Muscle of back (tissue), 11 donors: Measurements from ENCODE around the gene SSTR3. TPM values are rescaled to one million over a fixed set of nuclear protein-coding genes. Genes with fewer than 3 reads are reported as not detected.
"Not testable (repeated sequence)": the region's sequence is repeated elsewhere in the genome, so short reads cannot be mapped to it uniquely, and the experiment has no call there.

Source experiments
- DNase-seq, 3 donors: peaks; one replicate each; pipeline versions ENCODE4 v3.0.0 to v3.0.0-alpha.2; 2013
- polyA plus RNA-seq, 10 donors: library from polyadenylated mRNA; unstranded; fragments of 120-200 nt; gene quantifications; one replicate each; pipeline ENCODE4 v1.2.1, GENCODE V29; 2013; ENCODE audit not compliant: insufficient read length in 10 of 10

SSTR3 gene
- polyA plus RNA-seq, 10 donors = 0.09 to 0.15 (median 0.13) TPM; not detected in 6

DNA sequence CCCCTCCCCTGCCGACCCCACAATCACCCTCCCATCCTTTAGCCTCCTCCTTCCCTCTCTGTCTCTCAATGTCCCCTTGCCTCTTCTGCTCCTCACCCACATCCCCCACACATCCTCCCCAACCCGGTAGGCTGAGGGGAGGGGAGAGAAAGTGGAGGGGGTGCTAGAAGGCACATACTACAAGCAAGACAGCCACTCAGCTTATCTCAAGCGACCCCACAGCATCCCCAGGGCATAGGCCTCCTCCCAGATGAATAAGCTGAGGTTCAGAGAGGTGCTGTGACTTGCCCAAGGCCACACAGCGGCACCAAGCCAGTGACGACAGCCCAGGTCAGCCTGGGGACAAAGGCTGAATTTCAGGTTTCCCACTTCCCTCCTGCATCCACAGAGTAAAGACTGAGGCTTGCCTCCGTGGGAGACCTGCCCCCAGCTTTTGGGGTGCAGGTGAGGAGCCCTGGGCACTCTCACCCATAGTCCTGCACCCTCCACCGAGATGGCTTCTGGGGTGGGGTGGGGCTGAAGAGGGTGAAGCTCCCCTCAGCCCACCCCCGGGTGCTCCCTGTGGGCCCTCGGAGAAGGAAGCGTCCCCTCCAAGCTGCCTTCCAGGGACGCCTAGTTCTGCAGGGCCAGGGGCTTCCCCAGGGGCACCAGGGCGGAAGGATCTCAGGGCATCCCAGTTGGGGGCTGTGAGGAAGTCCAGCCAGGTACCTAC lies 31.3 kb upstream of the SSTR3 start:
- no peak for DNase-seq

- peak in 1 of 3 donors; percentile 39 for DNase-seq
These were observed 30.2 kb upstream of the SSTR3 start for GRCh38 chr22:37242395-37242918.

DNA sequence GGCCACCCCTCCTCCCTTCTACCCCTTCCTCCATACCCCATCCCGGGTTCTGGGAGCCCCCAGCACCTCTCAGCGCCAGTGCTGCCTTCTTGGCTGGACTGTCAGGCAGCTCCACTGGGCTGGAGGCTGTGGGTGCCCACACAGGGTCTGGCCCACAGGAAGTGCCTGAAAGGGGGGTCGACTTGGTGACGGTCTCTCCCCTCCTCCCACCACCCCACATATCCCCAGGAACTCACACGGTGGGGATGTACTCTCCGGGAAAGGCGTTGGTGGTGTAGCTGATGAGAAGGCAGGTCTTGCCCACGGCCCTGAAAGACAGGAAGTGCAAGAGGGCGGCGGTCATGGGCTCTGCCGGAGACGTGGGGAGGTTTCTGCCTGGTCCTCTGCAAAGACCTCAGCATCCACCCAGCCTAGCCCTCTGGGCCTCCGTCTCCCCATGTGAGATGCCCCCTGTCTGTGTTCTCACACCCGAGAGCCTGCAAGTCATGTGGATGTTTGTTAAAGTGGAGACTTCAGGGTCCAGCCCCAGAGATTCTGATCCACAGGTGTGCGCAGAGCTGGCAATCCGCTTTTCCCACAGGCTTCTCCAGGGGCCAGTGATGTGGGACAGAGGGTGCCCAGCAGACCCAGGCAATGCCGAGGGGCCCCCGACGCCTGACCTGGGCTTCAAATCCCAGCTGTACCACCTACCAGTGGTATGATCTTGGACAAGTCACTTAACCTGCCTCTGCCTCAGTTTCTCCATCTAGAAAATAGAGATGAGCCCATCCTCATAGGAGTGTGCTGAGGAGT lies 29.3 kb upstream of the SSTR3 start:
- DNase-seq = no peak

DNA sequence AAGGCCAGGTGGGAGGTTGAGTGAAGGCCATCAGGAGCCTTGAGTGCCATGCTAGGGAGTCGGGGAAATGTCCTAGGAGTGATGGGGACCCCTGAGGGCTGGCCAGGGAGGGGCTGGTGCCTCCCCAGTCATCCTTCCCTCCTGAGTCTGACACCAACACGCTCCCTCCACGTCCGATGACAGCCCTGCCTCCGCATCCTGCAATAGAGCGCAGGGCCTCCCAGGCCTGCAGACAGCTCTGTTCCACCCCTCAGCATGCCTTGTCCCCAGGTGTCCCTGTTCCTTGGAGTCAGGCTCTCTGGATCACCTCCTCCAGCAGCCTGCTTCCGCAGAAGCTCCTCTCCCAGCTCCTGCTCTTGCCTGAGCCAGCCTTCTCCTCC lies 28.7 kb upstream of the SSTR3 start:
- no peak for DNase-seq

DNA sequence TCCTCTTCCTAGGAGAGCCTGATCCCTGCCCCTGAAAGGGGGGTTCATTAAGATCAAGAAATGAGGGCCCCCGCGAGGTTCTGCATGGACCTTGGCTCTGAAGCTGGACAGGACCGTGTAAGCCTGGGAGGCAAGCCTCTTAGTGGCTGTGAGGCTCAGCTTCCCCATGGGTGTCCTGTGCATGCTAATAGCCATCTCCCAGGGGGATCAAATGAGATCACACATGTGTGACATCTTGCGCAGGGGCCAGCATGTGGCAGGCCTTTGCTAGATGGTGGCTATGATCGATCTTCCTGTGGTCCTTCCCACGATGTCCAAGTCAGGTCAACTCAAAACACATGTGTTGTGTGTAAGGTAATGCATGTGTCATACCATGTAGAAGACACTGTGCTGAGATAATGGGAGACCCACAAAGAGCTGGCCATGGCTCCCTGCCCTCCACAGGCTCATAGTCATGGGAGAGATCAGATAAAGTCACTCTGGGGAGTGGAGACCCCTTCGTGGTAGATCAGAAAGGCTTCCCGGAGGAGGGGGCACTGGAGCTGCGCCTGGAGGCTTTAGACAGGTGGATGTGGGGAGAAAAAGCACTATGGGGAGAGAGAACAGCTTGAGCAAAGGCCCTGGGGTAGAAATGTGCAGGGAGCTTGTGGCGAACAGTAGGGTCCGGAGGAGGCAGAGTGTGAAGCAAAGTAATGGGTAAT lies 28.1 kb upstream of the SSTR3 start:
- DNase-seq = no peak

DNA sequence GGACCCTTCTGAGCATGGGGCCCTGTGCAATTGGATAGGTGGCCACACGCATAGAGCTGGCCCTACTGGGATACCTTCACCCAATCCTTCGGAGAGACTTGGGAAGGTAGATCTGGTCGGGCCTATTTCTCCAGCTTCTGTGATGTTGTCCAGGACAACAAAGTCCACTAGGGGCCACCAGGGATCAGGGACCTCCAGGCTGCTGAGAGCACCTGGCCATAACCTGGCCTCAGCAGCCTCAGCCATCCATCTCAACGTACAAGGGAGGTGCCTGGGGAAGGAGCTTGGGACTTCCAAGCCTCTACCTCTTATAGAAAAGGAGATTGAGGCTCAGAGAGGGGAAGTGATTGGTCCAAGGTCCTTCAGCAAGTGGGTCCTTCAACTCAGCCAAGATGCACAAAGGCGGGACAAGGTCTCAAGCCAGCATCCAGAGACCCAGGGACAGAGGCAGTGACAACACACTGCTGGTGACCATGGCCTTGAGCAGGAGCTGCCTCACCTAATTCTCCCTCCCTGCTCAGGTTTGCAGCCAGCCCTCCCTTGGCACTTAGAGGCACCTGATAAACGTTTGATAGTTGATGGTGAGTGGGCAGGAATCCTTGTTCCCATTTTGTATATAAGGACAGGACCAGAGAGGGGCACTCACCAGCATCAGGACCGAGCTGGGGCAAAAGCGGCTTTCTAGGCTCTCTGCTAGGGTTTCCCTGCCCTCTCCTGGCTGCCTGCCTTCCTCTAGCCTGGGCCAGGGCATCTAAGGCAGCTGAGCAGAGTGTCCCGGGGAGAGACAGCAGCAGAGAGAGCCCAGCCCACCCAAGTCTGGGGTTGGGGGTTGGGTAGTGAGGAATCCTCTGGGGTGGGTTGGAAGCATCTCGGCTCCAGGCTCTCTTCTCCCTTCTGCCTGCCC lies 27.3 kb upstream of the SSTR3 start:
- DNase-seq = no peak

- DNase-seq = no peak
These were observed 25.3 kb upstream of the SSTR3 start for GRCh38 chr22:37237371-37238268.

DNA sequence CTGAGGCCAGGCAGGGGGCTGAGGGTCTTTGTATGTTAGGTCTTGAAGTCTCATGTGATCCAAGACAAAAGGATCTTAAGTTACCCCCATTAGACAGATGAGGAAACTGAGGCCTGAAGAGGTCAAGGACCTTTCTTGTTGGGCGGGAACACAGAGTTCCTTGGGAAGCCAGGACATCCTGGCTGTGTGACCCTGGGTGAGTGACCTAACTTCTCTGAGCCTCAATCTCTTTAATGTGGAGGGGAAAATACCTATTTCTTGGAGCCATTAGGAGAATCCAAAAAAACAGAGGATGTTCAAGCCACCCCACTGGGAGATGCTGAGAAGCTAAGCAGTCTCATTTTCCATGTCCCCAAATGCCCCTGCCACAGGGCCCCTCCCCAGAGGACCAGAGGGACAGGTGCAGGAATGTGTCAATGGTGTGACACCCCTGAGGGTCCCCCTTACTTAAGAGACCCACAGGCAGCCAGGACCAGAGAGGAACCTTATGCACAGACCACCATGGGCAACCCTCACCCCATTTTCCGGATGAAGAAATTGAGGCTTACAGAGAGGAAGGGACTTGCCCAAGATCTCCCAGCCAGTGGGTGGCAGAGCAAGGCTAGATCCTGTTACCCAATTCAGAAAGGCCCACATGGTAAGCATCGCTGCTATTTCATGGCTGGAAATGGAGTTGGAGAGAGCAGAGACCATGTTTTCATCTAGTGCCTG lies 23.8 kb upstream of the SSTR3 start:
- no peak for DNase-seq

- DNase-seq = no peak
These were observed 22.7 kb upstream of the SSTR3 start for GRCh38 chr22:37234736-37235711.

GRCh38 chr22:37233751-37234631 lies 21.7 kb upstream of the SSTR3 start:
- no peak for DNase-seq

DNA sequence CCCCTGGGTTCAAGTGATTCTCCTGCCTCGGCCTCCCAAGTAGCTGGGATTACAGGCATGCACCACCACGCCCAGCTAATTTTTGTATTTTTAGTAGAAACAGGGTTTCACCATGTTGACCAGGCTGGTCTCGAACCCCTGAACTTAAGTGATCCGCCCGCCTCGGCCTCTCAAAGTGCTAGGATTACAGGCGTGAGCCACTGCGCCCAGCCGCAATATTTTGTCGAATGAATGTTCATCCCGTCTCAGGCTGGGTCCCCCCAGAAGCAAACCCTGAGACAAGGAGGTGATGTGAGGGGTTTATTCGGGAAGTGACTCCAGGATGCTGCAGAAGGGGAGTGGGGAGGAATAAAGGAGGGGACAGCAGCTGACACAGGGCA lies 21.1 kb upstream of the SSTR3 start:
- DNase-seq = not testable (repeated sequence)

DNA sequence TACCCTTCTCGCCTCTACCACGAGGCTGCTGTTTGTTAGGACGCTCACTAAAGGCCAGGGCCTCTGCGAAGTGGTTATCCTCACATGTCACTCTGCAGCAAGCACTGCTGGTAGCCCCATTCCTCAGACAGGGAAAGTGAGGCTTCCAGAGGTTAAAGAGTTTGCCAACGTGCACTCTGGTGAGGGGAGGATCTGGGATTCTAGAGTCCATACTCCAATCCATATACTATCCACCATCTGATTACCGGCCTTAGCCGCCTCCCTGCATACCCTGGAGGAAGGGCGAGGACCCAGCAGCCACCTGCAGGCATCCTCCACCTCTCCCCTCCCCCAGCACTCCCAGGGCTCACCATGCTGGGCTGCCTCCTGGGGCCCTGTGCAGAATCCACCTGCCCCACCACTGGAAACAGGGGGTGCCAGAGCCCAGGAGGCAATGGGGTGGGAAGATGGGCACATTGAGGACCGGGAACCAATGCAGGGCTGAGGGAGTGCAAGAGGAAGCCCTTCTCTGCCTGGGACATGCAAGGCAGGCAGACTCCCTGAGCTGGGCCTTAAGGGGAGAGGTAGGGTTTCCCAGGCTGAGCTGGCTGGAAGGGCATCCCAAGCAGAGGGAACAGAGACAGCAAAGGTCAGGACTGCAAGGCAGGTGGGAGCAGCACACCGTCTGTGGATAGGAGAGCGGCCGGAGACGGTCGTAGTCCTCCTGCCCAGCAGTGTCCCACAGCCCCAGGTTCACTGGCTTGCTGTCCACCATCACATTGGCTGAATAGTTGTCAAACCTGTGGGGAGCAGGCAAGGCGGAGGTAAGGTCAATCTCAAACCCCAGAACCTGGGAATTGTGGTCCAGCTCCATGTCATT lies 20.1 kb upstream of the SSTR3 start:
- DNase-seq = no peak

- no peak for DNase-seq
These were observed 19.3 kb upstream of the SSTR3 start for GRCh38 chr22:37231406-37232139.

GRCh38 chr22:37230673-37231405 lies 18.6 kb upstream of the SSTR3 start:
- DNase-seq = no peak
